ENCODE results near the gene NUP85.

Gene NUP85

DNA sequence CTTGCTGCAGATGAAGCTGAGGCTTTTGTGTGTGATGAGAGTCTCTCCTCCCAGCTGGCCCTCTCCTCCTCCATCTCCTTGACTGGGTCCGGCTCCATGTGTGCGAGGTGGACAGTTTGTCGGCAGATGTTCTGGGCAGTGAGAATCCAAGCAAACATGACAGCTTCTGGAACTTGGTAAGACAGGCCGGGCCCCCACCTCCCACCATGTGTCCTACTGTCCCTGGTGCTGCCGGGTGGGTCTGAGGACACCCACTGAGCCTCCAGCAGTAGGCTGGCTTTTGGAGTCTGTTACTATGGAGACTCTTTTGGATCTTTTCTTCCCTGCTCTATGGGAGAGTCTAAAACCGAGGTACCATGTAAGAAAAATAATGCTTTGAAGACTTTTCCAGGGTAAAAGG lies 12.7 kb downstream of the NUP85 start:
- TF ChIP-seq, protein P1, sequence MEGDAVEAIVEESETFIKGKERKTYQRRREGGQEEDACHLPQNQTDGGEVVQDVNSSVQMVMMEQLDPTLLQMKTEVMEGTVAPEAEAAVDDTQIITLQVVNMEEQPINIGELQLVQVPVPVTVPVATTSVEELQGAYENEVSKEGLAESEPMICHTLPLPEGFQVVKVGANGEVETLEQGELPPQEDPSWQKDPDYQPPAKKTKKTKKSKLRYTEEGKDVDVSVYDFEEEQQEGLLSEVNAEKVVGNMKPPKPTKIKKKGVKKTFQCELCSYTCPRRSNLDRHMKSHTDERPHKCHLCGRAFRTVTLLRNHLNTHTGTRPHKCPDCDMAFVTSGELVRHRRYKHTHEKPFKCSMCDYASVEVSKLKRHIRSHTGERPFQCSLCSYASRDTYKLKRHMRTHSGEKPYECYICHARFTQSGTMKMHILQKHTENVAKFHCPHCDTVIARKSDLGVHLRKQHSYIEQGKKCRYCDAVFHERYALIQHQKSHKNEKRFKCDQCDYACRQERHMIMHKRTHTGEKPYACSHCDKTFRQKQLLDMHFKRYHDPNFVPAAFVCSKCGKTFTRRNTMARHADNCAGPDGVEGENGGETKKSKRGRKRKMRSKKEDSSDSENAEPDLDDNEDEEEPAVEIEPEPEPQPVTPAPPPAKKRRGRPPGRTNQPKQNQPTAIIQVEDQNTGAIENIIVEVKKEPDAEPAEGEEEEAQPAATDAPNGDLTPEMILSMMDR (IDR thresholded peaks at IDR 0.05), result no peak

- TF ChIP-seq, protein P1 (IDR thresholded peaks at IDR 0.05), result no peak
Observed at GRCh38 chr17:75219815-75220214, 14.3 kb downstream of the NUP85 start.

DNA sequence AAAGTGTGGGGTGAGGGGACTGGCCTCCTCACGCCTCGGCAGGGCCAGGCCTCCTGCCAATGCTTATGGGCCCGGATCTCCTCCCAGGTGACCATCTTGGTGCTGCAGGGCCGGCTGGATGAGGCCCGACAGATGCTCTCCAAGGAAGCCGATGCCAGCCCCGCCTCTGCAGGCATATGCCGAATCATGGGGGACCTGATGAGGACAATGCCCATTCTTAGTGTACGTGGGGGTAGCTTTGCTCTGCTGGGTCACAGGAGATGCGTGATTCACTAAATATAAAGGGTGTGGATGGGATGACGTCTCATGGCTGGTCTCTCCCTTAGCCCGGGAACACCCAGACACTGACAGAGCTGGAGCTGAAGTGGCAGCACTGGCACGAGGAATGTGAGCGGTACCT lies 19.5 kb downstream of the NUP85 start:
- TF ChIP-seq, protein P1 (IDR thresholded peaks at IDR 0.05), result no peak

- TF ChIP-seq, protein P1 (IDR thresholded peaks at IDR 0.05), result no peak
Observed at GRCh38 chr17:75227729-75228128, 22.2 kb downstream of the NUP85 start.

DNA sequence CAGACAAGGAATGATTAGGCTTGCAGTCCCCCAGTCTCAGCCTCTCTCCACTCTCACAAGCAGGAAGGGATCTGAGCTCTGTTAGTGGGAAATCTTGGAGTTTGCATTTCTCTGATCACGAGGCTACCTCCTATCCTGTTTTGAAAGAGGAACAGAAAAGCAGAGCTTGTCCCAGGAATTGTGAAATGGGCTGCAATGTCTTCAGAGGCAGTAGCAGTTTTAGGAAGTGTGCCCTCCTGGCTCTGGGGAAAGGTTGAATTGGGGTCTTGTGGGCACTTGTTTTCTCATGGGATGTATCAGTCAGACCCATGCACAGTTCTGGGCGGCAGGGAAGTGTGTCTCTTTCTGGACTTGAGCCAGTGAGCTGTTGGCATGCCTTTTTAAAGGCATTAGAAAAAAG lies 22.8 kb downstream of the NUP85 start:
- TF ChIP-seq, protein P1 (IDR thresholded peaks at IDR 0.05), result no peak

DNA sequence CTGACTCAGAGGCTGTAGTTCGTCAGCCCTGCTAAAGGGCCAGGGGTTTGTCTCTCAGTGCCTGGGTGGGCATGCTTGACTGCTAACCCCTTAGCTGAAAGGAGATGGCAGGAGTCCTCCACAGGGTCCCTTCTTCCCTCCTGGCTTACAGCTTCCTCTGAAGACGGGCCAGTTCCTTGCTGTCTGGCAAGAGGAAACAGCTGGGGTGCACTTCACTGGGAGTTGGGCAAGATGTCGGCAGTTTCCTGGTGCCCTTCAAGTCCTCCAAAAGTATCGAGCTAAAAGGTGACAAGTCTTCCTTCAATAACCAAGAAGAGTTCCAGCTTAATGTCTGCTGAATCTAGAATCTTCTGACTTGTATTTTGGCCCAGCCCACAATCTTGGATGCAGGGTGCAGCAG lies 23.4 kb downstream of the NUP85 start:
- TF ChIP-seq, protein P1 (IDR thresholded peaks at IDR 0.05), result no peak

DNA sequence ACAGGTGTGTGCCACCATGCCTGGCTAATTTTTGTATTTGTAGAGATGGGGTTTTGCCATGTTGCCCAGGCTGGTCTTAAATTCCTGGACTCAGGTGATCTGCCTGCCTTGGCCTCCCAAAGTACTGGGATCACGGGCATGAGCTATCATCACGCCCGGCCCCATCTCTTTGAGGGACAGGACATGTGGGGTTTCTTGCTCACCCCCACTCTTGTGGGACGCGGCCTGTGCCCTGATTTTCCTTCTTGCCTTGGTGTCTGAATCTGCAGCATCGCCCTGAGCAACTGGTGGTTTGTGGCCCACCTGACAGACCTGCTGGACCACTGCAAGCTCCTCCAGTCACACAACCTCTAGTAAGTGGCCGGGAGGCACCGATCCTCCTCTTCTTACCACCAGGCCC lies 25.6 kb downstream of the NUP85 start:
- TF ChIP-seq, protein P1 (IDR thresholded peaks at IDR 0.05), result no peak

GRCh38 chr17:75231741-75232464 lies 26.4 kb downstream of the NUP85 start:
- TF ChIP-seq, protein P1 (IDR thresholded peaks at IDR 0.05), result no peak

Data from LNCAP (cell line).